GM19463 (cell line): Measurements from ENCODE around the gene LRP1B.
"Not testable (repeated sequence)": the region's sequence is repeated elsewhere in the genome, so short reads cannot be mapped to it uniquely, and the experiment has no call there.

Experiments
- ATAC-seq: cut with Tn5 transposase; IDR thresholded peaks from one replicate; pipeline ENCODE4 v1.9.1; 2021; ENCODE audit warnings: mild to moderate bottlenecking, moderate library complexity; ENCODE audit not compliant: unreplicated experiment

The LRP1B gene

GRCh38 chr2:140427033-140427432, 1703.8 kb downstream of the LRP1B start:
- ATAC-seq, result not testable (repeated sequence)

GRCh38 chr2:140424471-140424870, 1706.3 kb downstream of the LRP1B start:
- ATAC-seq, result no peak

GRCh38 chr2:140422759-140423158, 1708.1 kb downstream of the LRP1B start:
- no peak for ATAC-seq

- ATAC-seq, result no peak
These were observed 1713.3 kb downstream of the LRP1B start for GRCh38 chr2:140417504-140417903.

GRCh38 chr2:140416577-140416976, 1714.2 kb downstream of the LRP1B start:
- no peak for ATAC-seq

- ATAC-seq, result not testable (repeated sequence)
These were observed 1715.8 kb downstream of the LRP1B start for GRCh38 chr2:140415035-140415434.

- no peak for ATAC-seq
These were observed 1720.1 kb downstream of the LRP1B start for GRCh38 chr2:140410695-140411094.

GRCh38 chr2:140401056-140401455, 1729.8 kb downstream of the LRP1B start:
- ATAC-seq, result no peak

- no peak for ATAC-seq
These were observed 1738.0 kb downstream of the LRP1B start for GRCh38 chr2:140392824-140393223.

- no peak for ATAC-seq
These were observed 1745.9 kb downstream of the LRP1B start for GRCh38 chr2:140384946-140385345.

- no peak for ATAC-seq
These were observed 1747.0 kb downstream of the LRP1B start for GRCh38 chr2:140383781-140384180.

GRCh38 chr2:140376686-140377085, 1754.1 kb downstream of the LRP1B start:
- no peak for ATAC-seq

GRCh38 chr2:140363131-140363530, 1767.7 kb downstream of the LRP1B start:
- ATAC-seq, result no peak

- no peak for ATAC-seq
These were observed 1768.5 kb downstream of the LRP1B start for GRCh38 chr2:140362361-140362760.

GRCh38 chr2:140359056-140359771, 1771.6 kb downstream of the LRP1B start:
- no peak for ATAC-seq

GRCh38 chr2:140356697-140357096, 1774.1 kb downstream of the LRP1B start:
- ATAC-seq, result no peak

- ATAC-seq, result no peak
These were observed 1775.2 kb downstream of the LRP1B start for GRCh38 chr2:140355511-140356090.

GRCh38 chr2:140354544-140354943, 1776.3 kb downstream of the LRP1B start:
- no peak for ATAC-seq

- no peak for ATAC-seq
These were observed 1777.3 kb downstream of the LRP1B start for GRCh38 chr2:140353541-140353940.

GRCh38 chr2:140351692-140352091, 1779.1 kb downstream of the LRP1B start:
- ATAC-seq, result no peak

GRCh38 chr2:140349695-140350094, 1781.1 kb downstream of the LRP1B start:
- no peak for ATAC-seq

- no peak for ATAC-seq
These were observed 1782.0 kb downstream of the LRP1B start for GRCh38 chr2:140348826-140349225.

GRCh38 chr2:140344838-140345237, 1786.0 kb downstream of the LRP1B start:
- ATAC-seq, result no peak
